HG03135 (cell line): ENCODE data around the gene MRM2.

Source experiments
- ATAC-seq: cut with Tn5 transposase; IDR thresholded peaks from one replicate; pipeline ENCODE4 v1.9.1; 2021; ENCODE audit warnings: mild to moderate bottlenecking, moderate library complexity; ENCODE audit not compliant: unreplicated experiment

Gene MRM2

GRCh38 chr7:2248984-2249694 lies 7.1 kb upstream of the MRM2 start:
- ATAC-seq, result no peak

DNA sequence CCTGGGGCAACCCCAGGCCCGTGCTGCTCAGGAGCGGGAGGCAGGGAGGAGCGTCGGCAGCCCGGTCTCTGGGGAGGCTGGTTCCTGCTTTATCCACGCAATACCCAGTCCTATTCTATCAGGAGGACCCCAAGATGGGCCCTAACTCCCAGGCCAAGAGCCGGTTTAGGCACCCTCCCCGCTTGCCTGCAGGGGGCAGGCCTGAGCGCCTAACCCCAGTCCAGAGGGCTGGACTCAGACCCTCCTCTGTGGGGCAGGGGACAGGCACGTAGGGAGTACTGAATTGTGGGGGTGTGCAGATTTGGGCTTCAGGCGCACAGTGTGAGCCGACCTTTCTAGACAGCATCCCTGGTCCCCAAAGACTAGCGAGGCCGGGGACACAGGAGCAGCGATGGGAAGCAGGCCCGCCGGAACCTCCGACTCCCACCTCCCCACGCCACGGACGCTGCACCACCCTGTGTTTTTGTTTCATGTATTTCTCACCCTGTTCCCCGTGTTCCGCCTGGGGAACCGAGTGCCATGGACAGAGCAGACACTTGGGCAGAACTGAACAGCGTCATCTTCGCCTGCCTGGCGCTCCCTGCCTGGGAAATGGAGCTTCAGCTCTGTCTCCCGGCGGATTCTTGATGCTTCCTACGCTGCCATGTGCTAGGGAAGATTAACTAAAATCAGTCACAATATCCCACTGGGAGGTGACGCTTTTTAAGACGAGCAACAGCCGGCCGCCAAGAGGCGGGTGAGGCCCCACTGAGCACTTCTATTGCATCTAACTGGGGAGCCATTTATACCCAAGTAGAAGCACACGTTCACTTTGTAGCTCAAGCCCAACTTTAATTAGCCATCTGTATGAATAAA lies 5.4 kb upstream of the MRM2 start:
- no peak for ATAC-seq

DNA sequence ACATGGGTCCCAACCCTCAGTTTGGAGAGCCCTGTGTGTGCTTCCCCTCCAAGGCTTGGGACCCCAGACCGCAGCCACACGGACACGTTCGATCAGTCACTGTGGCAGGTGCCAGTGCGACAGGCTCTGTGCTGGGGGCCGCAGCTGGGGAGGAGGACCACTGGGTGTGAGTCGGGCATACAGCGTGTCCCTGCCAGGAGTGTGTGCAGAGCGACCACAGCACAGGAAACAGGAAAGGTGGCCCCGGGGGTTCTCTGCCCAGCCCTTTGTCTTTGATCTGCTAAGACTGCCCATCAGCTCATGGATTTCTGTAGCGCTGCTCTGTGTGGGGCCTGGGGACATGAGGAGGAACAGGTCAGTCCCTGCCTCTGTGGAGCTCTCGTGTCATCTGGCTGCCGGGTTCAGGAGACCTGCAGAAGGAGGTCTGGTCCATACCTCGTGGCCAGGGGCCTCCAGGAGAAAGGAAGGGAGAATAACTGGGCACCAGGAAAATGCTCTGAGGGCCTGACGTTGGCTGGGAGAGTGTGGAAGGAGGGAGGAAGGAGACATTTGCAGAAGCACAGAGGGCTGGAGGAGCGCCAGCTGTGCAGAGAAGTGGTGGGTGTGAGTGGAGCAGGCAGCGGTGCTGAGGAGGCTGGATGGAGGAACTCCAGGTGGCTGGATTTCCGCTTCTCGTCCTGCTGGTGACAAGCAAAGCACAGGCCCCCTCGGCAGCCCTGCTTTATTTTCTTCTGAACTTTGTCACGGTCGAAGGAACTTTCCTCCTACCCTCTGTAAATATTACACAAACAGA lies 4.1 kb upstream of the MRM2 start:
- no peak for ATAC-seq

GRCh38 chr7:2244404-2244995 lies 2.5 kb upstream of the MRM2 start:
- no peak for ATAC-seq

DNA sequence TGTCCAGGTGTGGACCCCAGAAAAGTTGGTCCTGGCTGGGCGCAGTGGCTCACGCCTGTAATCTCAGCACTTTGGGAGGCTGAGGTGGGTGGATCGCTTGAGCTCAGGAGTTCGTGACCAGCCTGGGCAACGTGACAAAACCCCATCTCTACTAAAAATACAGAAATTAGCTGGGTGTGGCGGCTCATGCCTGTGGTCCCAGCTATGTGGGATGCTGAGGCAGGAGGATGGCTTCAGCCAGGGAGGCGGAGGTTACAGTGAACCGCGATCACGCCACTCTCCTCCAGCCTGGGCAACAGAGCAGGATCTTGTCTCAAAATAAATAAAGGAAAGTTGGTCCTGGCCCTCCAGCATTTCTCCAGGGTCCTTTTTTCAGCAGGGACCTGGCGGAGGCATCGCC lies 1.5 kb upstream of the MRM2 start:
- ATAC-seq, result no peak

DNA sequence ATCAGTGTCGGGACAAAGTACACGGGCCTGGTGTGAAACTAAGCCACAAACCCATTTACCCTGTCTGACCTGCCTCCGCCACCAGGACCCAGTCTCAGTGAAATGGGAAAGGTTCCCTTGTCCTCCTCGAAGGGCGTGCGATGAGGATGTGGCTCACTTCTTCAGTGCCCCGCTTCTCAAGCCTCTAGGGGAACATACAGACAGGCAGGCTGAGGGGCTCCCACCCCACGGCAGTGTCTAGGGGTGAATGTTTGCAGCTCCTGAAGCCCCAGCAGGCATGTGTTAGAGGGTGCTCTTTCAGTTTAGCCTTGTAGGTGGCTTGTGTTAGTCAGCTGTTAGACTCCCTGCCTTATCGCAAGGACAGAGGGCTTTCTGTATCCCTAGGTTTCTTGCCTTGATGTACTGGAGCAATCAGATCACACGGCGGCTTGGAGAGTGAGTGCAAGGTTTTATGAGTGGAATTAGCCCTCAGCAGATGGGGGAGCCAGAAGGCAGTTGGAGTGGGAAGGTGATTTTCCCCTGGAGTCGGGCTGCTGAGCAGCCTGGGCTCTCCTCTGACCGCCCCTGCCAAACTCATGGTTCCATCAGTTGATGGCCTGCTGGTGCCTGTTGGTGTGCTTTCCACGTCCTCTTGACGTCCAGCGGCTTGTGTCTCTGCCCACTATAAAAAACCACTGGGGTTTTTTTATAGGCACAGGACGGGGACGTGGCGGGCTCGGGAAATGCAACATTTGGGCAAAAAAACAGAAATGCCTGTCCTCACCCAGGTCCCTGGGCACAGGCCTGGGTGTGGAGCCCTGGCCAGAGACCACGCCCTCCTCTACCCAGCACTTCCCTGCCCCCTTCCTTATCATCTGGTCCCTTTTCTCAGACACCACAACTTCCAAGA lies 780 bp upstream of the MRM2 start:
- peak; percentile 20 for ATAC-seq

DNA sequence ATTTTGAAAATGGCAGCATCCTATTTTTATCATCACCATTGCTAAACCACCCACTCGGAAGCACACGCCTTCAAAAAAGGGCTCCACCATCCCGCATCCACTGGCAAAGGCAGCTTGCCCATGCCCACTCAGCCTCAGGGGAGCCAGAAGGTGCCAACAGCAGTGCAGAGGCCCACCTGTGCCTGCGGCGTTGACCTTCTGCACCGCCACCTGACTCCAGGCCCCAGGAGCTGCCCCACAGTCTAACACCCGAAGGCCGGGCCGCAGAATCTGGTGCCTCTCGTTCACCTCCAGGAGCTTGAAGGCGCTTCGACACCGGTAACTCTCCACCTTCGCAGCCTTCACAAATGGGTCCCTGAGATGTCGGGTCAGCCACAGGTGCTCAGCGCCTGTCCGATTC lies 2.8 kb downstream of the MRM2 start:
- no peak for ATAC-seq

DNA sequence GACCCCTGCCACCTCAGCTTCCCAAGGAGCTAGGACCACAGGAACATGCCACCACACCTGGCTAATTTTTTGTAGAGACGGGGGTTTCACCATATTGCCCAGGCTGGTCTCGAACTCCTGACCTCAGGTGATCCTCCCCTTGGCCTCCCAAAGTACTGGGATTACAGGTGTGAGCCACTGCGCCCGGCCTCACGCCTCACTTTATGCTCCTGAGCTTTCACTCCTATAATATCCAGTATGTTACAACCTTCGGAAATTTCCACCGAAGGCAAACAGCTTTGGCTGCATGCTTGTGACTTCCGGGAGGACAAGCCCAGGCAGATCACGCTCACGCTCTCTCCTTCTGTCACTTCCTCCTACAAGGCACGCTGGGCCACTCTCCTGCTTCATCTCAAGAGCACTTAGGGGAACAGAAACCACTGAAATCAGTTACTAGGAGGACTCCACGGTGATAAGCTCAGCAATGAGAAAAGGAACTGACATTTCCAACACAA lies 4.8 kb downstream of the MRM2 start:
- peak; percentile 56 for ATAC-seq

GRCh38 chr7:2233926-2234325 lies 8.1 kb downstream of the MRM2 start:
- ATAC-seq, result no peak

- ATAC-seq, result peak; percentile 69
Measured at GRCh38 chr7:2232766-2233520, 9.1 kb downstream of the MRM2 start, which contains the start of gene MAD1L1. TSS of gene MAD1L1 (minus strand) at chr7:2232945. CDS start at chr7:2230133, 2,812 bp downstream.

GRCh38 chr7:2231992-2232765 lies 9.8 kb downstream of the MRM2 start:
- ATAC-seq, result peak; percentile 25

GRCh38 chr7:2230882-2231281 lies 11.1 kb downstream of the MRM2 start:
- no peak for ATAC-seq

- no peak for ATAC-seq
Measured at GRCh38 chr7:2230226-2230625, 11.8 kb downstream of the MRM2 start.

DNA sequence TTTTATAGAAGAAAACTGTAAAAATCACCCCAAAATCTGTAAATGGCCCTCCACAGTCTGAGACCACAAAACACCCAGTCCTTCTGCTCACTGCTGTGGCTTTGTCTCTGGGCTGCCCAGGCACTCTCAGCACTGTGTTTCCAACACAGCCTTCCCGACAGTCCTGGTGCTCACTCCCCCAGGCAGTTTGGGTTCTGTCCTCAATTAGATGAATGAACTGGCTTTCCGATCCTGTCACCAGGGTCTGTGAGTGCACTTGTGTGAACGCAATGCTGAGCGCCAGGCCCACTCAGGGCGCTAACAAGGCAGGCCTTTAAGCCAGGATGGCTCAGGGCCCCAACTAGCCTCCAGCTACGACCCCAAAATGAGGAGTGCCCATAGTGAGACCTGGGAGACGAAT lies 12.5 kb downstream of the MRM2 start:
- ATAC-seq, result no peak

DNA sequence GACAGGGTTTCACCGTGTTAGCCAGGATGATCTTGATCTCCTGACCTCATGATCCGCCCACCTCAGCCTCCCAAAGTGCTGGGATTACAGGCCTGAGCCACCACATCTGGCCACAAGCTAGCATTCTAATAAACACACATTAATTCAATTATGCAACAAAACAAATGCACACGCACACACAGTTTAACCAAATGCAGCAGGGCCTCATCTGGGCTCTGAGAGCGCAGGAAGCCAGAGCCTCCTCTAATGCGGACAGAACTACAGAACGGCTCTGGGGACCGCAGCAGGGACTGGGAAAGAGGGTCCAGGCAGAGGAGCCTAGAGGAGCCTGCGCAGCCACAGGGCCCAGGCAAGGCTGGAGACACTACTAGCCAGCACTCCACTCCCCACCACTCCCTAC lies 13.1 kb downstream of the MRM2 start:
- no peak for ATAC-seq

- no peak for ATAC-seq
Measured at GRCh38 chr7:2227699-2228098, 14.3 kb downstream of the MRM2 start.

DNA sequence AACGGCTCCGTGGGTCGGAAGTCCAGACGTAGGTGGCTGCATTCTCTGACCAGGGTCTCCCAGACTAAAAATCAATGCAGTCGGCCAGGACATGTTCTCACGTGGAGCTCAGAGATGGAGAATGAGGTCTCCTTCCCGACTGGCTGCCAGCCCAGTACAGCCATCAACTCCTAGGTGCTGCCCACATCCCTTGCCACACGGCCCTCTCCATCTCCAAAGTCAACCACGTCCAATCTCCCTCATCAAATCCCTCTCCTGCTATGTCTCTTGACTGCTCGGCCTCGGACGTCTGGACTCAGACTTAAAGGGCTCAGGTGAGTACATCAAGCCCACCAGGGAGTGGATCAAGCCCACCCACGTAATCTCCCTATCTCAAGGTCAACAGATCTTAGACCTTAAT lies 16.2 kb downstream of the MRM2 start:
- no peak for ATAC-seq

- no peak for ATAC-seq
Measured at GRCh38 chr7:2225336-2225735, 16.7 kb downstream of the MRM2 start.
